T-helper 17 cell (primary cell): Measurements from ENCODE around the gene MYL4. TPM values are rescaled to one million over a fixed set of nuclear protein-coding genes. Genes with fewer than 3 reads are reported as not detected.
A peak's percentile ranks its signal among the peaks of the same experiment; 100 is the strongest.
"Not testable (repeated sequence)": the region's sequence is repeated elsewhere in the genome, so short reads cannot be mapped to it uniquely, and the experiment has no call there.

Experiments used
- ATAC-seq: fragments of 150-1000 bp; cut with Tn5 transposase; 2 replicates; pipeline ENCODE4 v1.10.0; 2021; ENCODE audit warnings: mild to moderate bottlenecking, moderate library complexity
- DNase-seq, 3 donors: peaks; one replicate each; pipeline versions ENCODE4 v3.0.0 to v3.0.0-alpha.2; 2020 to 2021
- H3K9me3 ChIP-seq: one replicate; pipeline ENCODE4 v1.7.0; 2013; ENCODE audit warnings: low read length, mild to moderate bottlenecking; ENCODE audit not compliant: control insufficient read depth, poor library complexity, severe bottlenecking
- H3K27ac Mint-ChIP-seq: one replicate; pipeline ENCODE4 v1.8.0; 2022; ENCODE audit warnings: mild to moderate bottlenecking, moderate library complexity, mixed read lengths
- H3K27me3 Mint-ChIP-seq: one replicate; pipeline ENCODE4 v1.8.0; 2022; ENCODE audit warnings: mixed read lengths
- H3K36me3 Mint-ChIP-seq: one replicate; pipeline ENCODE4 v1.8.0; 2022; ENCODE audit warnings: low read depth, mixed read lengths
- H3K4me1 Mint-ChIP-seq: one replicate; pipeline ENCODE4 v1.8.0; 2022; ENCODE audit warnings: mild to moderate bottlenecking, mixed read lengths
- H3K4me3 Mint-ChIP-seq: one replicate; pipeline ENCODE4 v1.8.0; 2022; ENCODE audit warnings: mild to moderate bottlenecking, moderate library complexity, mixed read lengths
- total RNA-seq, 4 donors: library from RNA in 2 of 4; stranded (reverse) in 2 of 4; gene quantifications; one replicate each; pipeline ENCODE4 v1.2.3 and lab custom pipeline; 2022 to 2026

MYL4 gene
- total RNA-seq, 2 donors from 2014 or later, result not detected

DNA sequence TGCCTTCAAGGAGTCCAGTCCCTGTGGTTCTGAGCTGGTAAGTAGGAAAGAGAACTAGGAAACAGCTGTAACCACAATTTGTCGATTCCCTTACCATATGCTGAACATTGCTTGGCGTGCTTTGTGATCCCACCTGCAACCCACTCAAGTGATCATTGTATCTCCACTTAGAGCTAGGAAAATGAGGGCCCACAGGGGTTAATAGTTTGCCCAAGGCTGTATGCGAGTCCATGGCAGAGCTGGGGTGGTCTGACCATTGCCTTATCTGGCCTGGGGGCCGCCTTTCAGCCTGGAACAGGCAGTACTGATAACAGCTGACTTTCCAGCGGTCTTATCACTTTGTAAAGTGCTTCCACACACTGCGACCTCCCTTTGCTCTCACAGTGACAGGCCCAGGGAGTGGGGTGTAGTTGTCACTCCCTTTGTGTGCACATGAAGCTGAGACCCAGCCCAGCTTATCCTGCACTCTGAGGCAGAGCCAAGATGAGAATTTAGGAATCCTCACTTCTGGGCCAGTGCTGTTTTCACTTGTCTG lies 9.8 kb downstream of the MYL4 start:
- ATAC-seq, result no peak
- H3K4me1 Mint-ChIP-seq, result peaks cover 21% of the 10 kb centered on the region

DNA sequence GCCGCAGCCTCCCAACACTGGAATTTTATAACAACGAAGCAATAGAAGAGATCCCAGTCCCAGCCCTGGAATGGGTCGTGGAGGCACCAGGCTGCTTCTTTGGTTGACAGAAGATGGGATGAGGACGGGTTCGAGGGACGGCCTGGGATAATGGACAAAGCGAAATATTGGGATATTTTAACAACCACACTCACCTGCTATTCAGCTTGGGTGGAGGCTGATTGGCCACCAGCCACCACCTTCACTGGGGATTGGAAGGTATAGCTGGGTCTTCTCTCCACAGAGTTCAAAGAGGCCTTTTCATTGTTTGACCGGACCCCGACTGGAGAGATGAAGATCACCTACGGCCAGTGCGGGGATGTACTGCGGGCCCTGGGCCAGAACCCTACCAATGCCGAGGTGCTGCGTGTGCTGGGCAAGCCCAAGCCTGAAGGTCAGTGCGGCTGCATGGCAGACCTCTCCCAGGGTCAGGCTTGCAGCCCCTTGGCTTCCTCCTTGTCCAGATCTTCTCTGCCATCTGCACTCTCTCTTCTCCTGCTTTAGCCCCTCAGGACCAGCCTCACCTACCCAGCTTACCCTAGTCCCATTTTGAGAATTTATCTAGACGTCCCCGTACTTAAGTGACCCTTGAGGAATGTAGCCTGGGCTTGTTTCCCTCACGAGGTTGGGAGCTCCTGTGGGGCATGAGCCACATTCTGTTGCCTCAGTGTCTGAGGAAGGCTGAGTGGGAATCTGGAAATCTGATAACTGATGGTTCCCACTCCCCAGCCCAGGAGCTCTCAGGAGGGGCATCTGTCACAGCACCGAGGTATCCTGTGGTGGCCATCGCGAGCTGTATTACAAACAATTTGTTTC lies 10.7 kb downstream of the MYL4 start:
- Mint-ChIP-seq H3K4me1 (peaks cover 21% of the 10 kb centered on the region), H3K36me3 (no peaks in the 10 kb centered on the region), H3K27ac (peak overlapping the region; percentile 29), H3K27me3 (no peaks in the 10 kb centered on the region), H3K4me3 (peak overlapping the region; percentile 39)
- DNase-seq, result no peak
- ATAC-seq, result no peak
- no peaks in the 10 kb centered on the region for H3K9me3 ChIP-seq

More for the DNA sequence above, 9.8 kb downstream of the MYL4 start:
- no peak for DNase-seq
- no peaks in the 10 kb centered on the region for H3K9me3 ChIP-seq
- Mint-ChIP-seq H3K4me3 (no peak overlapping the region), H3K36me3 (no peaks in the 10 kb centered on the region), H3K27ac (no peak overlapping the region), H3K27me3 (no peaks in the 10 kb centered on the region)

DNA sequence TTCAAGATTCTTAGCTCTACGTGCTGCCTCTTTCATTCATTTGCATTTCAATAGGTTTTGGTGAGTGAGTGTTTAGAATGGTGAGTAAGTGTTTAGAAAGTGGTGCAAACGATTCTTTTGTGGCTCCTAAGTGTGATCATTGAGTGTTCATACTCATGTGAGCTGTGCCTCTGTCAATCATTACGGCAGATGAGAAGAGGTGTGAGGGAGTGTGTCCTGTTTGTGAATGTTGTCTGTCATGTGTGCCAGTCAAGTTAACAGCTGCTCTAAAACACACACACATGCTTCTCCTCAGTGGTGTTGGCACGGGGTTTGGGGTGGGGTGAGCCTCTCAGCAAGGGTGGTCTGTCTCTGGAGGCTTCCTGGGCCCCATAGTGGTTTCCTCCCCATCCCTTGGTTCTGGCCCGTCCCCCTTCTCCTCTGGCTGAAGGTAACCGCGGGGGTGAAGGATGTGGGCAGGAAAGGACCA lies 11.4 kb downstream of the MYL4 start:
- Mint-ChIP-seq H3K27ac (peak overlapping the region; percentile 29), H3K4me1 (peaks cover 21% of the 10 kb centered on the region)
- no peak for DNase-seq

DNA sequence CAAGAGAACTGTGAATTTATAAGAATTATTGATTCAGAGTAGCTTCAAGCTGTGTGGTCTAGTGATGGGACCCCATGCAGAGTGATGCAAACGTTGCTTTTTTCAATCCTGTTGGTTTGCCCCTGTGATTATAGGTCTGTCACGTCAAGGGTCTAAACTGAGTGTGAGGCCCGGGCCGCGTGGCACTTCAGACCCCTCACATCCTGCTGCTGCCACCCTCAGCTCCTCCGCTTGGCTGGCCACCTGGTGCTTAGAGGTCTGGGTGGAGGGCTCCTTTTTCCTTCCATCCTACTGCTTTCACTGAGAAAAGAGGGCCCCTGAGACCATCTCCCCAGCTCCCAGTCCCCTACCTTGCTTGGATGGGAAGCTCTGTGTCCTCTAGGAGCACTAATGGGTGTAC lies 12.0 kb downstream of the MYL4 start:
- H3K27ac Mint-ChIP-seq, result peak overlapping the region; percentile 29
- DNase-seq (no peak), ATAC-seq (no peak)
- no peaks in the 10 kb centered on the region for H3K27me3 Mint-ChIP-seq
- no peaks in the 10 kb centered on the region for H3K9me3 ChIP-seq
- peaks cover 21% of the 10 kb centered on the region for H3K4me1 Mint-ChIP-seq
- no peak overlapping the region for H3K4me3 Mint-ChIP-seq
- no peaks in the 10 kb centered on the region for H3K36me3 Mint-ChIP-seq

More for the DNA sequence above, 11.4 kb downstream of the MYL4 start:
- Mint-ChIP-seq H3K27me3 (no peaks in the 10 kb centered on the region), H3K36me3 (no peaks in the 10 kb centered on the region), H3K4me3 (peak overlapping the region; percentile 39)
- H3K9me3 ChIP-seq, result no peaks in the 10 kb centered on the region
- peak; percentile 17 for ATAC-seq

DNA sequence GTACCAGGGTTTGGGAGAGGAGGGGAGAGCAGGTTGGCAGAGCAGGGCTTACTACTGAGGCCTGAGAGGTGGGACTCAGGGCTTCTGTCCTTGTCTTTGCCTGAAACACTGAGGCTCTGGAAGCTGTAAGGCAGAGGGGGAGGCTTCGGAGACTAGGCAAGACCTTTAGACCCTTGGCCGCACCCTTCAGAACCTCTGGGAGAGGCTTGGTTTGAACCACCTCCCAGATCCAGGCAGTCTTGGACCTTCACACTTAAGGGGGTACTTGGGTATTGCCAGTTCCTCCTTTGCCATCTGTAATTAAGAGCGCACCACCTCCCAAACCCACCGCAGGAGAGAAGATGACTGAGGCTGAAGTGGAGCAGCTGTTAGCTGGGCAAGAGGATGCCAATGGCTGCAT lies 12.9 kb downstream of the MYL4 start:
- H3K27me3 Mint-ChIP-seq, result no peaks in the 10 kb centered on the region
- no peaks in the 10 kb centered on the region for H3K36me3 Mint-ChIP-seq
- peaks cover 21% of the 10 kb centered on the region for H3K4me1 Mint-ChIP-seq
- DNase-seq (no peak), ATAC-seq (no peak)
- H3K27ac Mint-ChIP-seq, result no peak overlapping the region
- no peaks in the 10 kb centered on the region for H3K9me3 ChIP-seq
- no peak overlapping the region for H3K4me3 Mint-ChIP-seq

DNA sequence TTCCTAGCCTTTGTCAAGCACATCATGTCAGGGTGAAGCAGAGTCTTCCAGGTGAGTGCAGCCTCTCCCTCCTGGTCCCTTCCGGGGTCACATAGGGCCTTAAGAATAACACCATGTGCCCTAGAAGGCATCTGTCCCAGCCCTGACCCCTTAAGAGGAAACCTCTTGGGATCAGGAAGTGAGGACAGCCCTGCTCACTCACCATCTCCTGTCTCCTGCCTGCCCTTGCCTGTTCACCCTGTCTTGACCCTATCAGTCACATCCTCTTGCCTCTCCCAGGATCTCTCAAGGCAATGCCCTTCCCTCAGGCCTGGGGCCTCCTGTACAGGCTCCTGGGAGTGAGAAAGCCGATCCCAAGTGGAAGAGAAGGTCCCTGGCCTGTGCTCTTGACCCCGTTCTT lies 13.9 kb downstream of the MYL4 start:
- ATAC-seq (no peak), DNase-seq (no peak)
- no peaks in the 10 kb centered on the region for H3K9me3 ChIP-seq
- no peak overlapping the region for H3K27ac Mint-ChIP-seq
- no peaks in the 10 kb centered on the region for H3K27me3 Mint-ChIP-seq
- peaks cover 19% of the 10 kb centered on the region for H3K4me1 Mint-ChIP-seq
- no peaks in the 10 kb centered on the region for H3K36me3 Mint-ChIP-seq
- H3K4me3 Mint-ChIP-seq, result no peak overlapping the region

DNA sequence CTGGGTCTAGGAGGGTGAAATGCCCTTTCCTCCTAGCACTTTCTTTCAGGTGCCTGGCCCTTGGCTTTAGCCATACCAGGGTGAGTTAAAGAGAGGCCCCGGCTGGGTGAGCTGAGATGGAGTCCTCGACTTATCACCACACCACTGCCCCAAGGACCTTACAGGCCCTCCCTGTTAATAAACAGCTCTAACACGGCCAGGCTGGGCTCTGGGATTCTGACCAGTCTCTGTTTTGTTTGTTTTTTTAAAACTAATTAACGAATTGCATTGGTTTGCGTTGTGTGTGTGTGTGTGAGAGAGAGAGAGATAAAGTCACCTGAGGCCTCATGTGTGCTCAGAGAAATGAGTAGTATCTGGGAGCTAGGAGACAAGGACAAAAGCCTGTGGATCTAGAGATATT lies 14.3 kb downstream of the MYL4 start:
- ATAC-seq, result no peak

DNA sequence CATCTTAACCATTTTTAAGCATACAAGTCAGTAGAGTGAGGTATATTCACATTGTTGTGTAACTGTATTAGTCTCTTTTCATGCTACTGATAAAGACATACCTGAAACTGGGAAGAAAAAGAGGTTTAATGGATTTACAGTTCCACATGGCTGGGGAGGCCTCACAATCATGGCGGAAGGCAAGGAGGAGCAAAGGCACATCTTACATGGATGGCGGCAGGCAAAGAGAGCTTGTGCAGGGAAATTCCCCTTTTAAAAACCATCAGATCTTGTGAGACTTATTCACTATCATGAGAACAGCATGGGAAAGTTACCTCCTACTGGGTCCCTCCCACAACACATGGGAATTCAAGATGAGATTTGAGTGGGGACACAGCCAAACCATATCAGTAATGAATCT lies 14.9 kb downstream of the MYL4 start:
- H3K27ac Mint-ChIP-seq, H3K27me3 Mint-ChIP-seq, DNase-seq, H3K36me3 Mint-ChIP-seq, H3K9me3 ChIP-seq, ATAC-seq, H3K4me3 Mint-ChIP-seq: not testable (repeated sequence)
- peaks cover 19% of the 10 kb centered on the region for H3K4me1 Mint-ChIP-seq

More for the DNA sequence above, 14.3 kb downstream of the MYL4 start:
- no peaks in the 10 kb centered on the region for H3K36me3 Mint-ChIP-seq
- no peak overlapping the region for H3K27ac Mint-ChIP-seq
- peaks cover 19% of the 10 kb centered on the region for H3K4me1 Mint-ChIP-seq
- DNase-seq, result no peak
- no peaks in the 10 kb centered on the region for H3K27me3 Mint-ChIP-seq
- H3K9me3 ChIP-seq, result no peaks in the 10 kb centered on the region
- H3K4me3 Mint-ChIP-seq, result no peak overlapping the region

DNA sequence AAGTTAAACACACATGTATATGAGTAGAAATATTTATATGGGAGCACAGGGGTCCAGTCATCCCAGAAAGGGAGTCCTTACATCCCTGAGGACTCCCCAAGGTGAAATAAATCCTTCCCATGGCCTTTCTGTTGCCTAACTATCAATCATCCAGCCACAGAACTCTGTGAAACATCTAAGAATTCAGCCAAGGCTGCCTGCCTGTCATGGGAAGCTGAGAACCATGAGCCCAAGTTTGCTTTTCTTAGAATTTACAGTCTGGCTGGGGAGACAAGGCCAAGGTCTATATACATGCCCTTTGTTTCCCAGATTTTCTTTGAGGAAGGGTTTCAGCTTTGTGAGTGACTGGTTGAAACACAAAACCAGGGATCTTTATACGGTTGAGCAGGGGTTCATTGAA lies 15.8 kb downstream of the MYL4 start:
- no peak overlapping the region for H3K27ac Mint-ChIP-seq
- no peak for ATAC-seq
- DNase-seq, result no peak

DNA sequence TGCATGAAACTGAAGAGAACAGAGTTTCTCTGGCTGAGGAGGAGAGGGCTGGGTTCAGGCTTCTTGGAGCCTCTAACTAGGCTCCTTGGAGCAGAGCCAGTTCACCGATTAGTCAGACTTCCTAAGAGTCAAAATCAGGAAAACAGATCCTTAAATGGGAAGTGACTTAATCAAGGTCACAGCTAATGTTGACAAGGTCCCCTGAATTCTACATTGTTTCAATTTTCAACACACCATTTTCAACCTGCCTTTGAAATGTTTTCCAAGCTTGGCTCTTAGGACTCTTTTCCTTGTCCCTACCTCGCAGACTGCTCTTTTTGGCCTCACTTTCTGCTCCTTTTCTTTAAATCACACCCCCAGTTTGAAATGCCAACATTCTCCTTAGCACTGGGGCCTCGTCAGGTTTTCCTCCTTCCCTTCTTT lies 16.3 kb downstream of the MYL4 start:
- H3K4me1 Mint-ChIP-seq, result peaks cover 25% of the 10 kb centered on the region
- H3K27ac Mint-ChIP-seq, result no peak overlapping the region
- H3K27me3 Mint-ChIP-seq, result peaks cover 5% of the 10 kb centered on the region
- H3K36me3 Mint-ChIP-seq, result no peaks in the 10 kb centered on the region
- ATAC-seq, result no peak
- H3K4me3 Mint-ChIP-seq, result no peak overlapping the region
- no peak for DNase-seq
- no peaks in the 10 kb centered on the region for H3K9me3 ChIP-seq

More for the DNA sequence above, 15.8 kb downstream of the MYL4 start:
- Mint-ChIP-seq H3K36me3 (no peaks in the 10 kb centered on the region), H3K4me3 (no peak overlapping the region), H3K4me1 (peaks cover 25% of the 10 kb centered on the region), H3K27me3 (no peaks in the 10 kb centered on the region)
- no peaks in the 10 kb centered on the region for H3K9me3 ChIP-seq

DNA sequence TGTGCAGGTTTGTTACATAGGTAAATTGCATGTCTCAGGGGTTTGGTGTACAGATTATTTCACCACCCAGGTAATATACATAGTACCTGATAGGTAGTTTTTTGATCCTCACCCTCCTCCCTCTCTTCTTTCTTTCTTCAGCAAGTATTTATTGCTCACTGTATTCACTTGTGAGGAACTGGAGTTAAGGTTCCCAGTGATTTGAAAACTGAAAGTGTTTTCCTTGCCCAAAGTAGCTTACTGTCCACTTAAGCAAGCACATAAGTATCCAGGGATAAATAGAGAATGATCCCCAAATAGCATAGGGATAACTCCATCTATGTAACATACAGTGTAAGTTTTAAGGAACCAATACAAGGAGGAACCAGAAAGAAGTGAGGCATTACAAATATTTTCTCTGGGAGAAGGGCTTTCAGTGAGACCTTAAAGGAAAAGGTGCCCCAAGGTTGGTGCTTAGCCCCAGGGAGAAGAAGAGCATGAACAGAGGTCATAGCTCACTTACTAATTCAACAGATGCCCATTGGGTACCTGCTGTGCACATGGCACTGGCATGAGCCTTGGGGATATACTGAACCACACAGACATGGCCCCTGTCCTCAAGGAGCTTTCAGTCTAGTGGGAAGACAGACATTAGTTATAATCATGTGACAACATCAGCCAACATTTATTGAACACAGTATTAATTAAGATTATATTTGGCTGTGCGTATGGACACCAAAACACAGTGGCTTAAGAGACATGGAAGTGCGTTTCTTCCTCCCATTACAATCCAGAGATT lies 17.0 kb downstream of the MYL4 start:
- Mint-ChIP-seq H3K4me1 (peaks cover 26% of the 10 kb centered on the region), H3K4me3 (no peak overlapping the region), H3K36me3 (no peaks in the 10 kb centered on the region), H3K27ac (no peak overlapping the region), H3K27me3 (peaks cover 10% of the 10 kb centered on the region)
- no peaks in the 10 kb centered on the region for H3K9me3 ChIP-seq
- DNase-seq (no peak), ATAC-seq (no peak)

DNA sequence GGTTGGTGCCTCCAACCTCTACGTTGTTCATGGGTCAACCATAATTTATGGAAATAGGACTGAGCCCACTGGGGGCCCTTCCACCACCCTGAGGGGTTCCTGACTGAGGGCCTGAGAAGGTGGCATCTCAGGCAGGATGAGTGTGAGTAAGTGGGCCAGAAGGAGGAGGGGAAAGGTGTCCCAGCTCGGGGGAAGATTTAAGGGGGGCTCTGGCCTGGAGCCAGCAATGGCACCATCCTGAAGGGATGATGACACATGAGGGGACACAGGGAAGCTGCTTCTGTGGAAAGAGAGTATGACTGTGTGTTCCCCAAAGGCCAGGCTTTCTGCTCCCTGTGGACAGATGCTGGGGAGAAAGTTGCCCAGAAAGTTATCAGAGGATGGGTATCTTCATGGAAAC lies 18.7 kb downstream of the MYL4 start:
- Mint-ChIP-seq H3K27ac (no peak overlapping the region), H3K4me3 (no peak overlapping the region), H3K27me3 (peaks cover 10% of the 10 kb centered on the region), H3K36me3 (no peaks in the 10 kb centered on the region), H3K4me1 (peaks cover 19% of the 10 kb centered on the region)
- no peaks in the 10 kb centered on the region for H3K9me3 ChIP-seq
- no peak for DNase-seq
- no peak for ATAC-seq
